ENCODE measurements around the gene NBEAL2.

GRCh38 chr3:46991406-46992165 is 12.1 kb downstream of the NBEAL2 start:
- TF ChIP-seq CTCF (IDR thresholded peaks at IDR 0.05) (no peak), POLR2A (IDR thresholded peaks at IDR 0.05) (no peak)
